PFSK-1 (cell line): ENCODE measurements around the gene FIBIN.

ENCODE experiments used
- POLR2AphosphoS5 ChIP-seq: IDR thresholded peaks from 2 replicates; pipeline ENCODE4 v1.6.1; 2012; ENCODE audit warnings: low read depth, mild to moderate bottlenecking, control low read depth, low read length, moderate library complexity
- TAF1 ChIP-seq: IDR thresholded peaks from 2 replicates; pipeline ENCODE4 v1.6.1; 2012; ENCODE audit warnings: low read length, control low read depth, borderline replicate concordance; ENCODE audit not compliant: insufficient read depth

DNA sequence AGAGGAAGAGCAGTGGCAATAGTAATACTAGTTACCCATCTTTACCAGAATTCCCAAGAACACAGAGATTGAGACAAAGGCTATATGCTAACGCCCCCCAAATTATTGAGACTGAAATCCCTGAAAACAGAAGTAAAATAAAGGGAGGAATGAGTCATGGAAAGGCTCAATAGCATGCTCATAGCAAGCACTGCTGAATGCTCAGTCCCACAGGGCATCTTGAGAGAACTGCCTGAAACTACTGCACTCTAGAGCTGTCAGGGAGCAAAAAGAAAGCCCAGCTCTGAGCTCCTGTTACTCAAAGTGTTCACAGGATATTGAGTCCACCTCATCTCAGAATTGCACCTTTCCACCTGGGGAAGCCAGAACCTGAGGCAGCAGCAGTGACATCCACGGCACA, 44.1 kb upstream of the FIBIN start:
- TF ChIP-seq POLR2AphosphoS5 (no peak), TAF1 (no peak)
